ENCODE measurements around the gene SEPTIN11. TPM values are rescaled to one million over a fixed set of nuclear protein-coding genes. Genes with fewer than 3 reads are reported as not detected.

SEPTIN11 gene
- total RNA-seq, 1 donor from 2014 or later: 111 TPM

DNA sequence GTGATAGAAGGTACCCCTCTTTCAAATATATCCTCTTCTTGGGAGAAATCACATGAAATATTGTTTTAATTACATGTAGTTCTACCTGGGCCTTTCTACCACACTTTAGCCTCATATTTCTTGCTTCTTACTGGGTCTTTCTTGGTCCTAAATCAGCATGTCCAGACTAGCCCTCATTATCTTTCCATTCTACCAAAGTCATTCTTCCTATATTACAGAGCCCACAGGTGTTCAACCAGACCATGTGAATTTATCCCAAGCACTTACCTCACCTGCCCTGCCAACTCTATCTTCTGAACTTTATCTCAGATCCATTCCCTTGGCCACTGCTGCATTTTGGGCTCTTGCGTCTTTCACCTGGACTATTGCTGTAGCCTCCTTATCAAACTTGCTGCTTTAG, 39.8 kb upstream of the SEPTIN11 start:
- Histone ChIP-seq H3K27ac (no peak overlapping the region), H3K9me3 (no peaks in the 10 kb centered on the region), H3K4me1 (no peaks in the 10 kb centered on the region), H3K36me3 (no peaks in the 10 kb centered on the region), H3K27me3 (no peaks in the 10 kb centered on the region), H3K4me3 (no peak overlapping the region)
- intact Hi-C loops (cut with DNase I): no loop called here
- no peak for TF ChIP-seq POLR2AphosphoS5 (IDR thresholded peaks at IDR 0.05; ENCODE audit: insufficient read depth in 1 of 2, low read depth in 1 of 2)
- TF ChIP-seq POLR2A (IDR thresholded peaks at IDR 0.05): no peak
- TF ChIP-seq, protein P1, sequence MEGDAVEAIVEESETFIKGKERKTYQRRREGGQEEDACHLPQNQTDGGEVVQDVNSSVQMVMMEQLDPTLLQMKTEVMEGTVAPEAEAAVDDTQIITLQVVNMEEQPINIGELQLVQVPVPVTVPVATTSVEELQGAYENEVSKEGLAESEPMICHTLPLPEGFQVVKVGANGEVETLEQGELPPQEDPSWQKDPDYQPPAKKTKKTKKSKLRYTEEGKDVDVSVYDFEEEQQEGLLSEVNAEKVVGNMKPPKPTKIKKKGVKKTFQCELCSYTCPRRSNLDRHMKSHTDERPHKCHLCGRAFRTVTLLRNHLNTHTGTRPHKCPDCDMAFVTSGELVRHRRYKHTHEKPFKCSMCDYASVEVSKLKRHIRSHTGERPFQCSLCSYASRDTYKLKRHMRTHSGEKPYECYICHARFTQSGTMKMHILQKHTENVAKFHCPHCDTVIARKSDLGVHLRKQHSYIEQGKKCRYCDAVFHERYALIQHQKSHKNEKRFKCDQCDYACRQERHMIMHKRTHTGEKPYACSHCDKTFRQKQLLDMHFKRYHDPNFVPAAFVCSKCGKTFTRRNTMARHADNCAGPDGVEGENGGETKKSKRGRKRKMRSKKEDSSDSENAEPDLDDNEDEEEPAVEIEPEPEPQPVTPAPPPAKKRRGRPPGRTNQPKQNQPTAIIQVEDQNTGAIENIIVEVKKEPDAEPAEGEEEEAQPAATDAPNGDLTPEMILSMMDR (IDR thresholded peaks at IDR 0.05): no peak
- DNase-seq (ENCODE audit: extremely low spot score in 2 of 2): no peak

DNA sequence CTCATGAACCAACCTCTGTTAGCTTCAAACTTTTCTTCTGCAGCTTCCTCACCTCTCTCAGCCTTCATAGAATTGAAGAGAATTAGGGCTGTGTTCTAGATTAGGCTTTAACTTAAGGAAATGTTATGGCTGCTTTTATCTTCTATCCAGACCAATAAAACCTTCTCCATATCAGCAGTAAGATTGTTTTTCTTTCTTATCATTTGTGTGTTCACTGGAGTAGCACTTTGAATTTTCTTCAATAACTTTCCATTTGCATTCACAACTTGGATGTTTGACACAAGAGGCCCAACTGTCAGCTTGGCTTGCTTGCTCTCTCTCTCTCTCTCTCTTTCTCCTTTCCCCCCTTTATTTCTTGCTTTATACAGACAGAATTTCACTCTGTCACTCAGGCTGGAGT, 28.8 kb upstream of the SEPTIN11 start:
- Histone ChIP-seq H3K27me3 (no peaks in the 10 kb centered on the region), H3K4me3 (no peak overlapping the region), H3K36me3 (no peaks in the 10 kb centered on the region), H3K4me1 (no peaks in the 10 kb centered on the region), H3K9me3 (no peaks in the 10 kb centered on the region), H3K27ac (no peak overlapping the region)
- DNase-seq (ENCODE audit: extremely low spot score in 2 of 2): no peak
- intact Hi-C loops (cut with DNase I): no loop called here
- TF ChIP-seq, protein P1 (IDR thresholded peaks at IDR 0.05): no peak
- TF ChIP-seq POLR2AphosphoS5 (IDR thresholded peaks at IDR 0.05; ENCODE audit: insufficient read depth in 1 of 2, low read depth in 1 of 2) (no peak), POLR2A (IDR thresholded peaks at IDR 0.05) (no peak)

DNA sequence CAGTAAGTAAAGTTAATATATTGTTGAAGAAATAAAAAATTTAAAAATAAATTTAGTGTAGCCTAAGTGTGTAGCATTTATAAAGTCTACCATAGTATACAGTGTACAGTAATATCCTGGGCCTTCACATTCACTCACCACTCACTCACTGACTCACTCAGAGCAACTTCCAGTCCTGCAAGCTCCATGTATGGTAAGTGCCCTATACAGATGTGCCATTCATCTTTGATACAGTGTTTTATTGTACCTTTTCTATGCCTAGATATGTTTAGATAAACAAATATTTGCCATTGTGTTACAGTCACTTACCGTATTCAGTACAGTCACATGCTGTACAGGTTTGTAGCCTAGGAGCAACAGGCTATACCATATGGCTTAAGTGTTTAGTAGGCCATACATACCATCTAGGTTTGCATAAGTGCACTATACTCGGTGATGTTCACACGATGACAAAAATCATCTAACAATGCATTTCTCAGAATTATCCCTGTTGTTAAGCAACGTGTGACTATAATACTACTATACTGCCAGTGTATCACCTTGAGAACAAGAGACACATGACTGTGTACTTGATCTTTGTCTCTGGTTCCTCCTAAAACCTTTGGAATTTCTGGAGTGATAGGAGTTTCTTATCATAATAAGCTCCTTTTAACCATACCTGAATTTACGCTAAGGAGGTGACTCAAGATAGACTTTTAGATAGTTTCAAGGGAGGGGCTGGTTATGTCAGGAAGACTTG, 25.8 kb upstream of the SEPTIN11 start:
- intact Hi-C loops (cut with DNase I): no loop called here
- Histone ChIP-seq H3K27ac (no peak overlapping the region), H3K27me3 (no peaks in the 10 kb centered on the region), H3K9me3 (no peaks in the 10 kb centered on the region), H3K4me1 (no peaks in the 10 kb centered on the region), H3K4me3 (no peak overlapping the region), H3K36me3 (no peaks in the 10 kb centered on the region)
- DNase-seq (ENCODE audit: extremely low spot score in 2 of 2): no peak
- TF ChIP-seq POLR2A (IDR thresholded peaks at IDR 0.05) (no peak), POLR2AphosphoS5 (IDR thresholded peaks at IDR 0.05; ENCODE audit: insufficient read depth in 1 of 2, low read depth in 1 of 2) (no peak)
- TF ChIP-seq, protein P1 (IDR thresholded peaks at IDR 0.05): no peak

DNA sequence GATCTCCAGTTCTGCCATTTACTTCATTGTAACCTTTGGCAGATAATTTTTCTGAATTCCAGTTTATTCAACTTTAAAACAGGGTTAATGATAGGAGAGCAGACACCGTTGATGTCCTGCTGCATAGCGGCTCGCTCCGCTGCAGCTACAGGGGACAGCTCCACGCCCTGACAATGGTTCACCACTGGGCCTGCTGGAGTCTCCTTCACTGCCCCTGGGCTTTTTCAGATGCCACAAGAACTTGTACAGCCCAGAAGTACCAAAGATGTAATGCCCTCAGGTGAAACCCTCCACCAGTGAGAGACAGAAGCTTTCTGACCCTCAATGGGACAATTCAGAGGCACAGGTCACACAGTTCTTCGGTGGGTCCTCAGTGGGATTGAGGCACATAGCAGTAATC, 22.7 kb upstream of the SEPTIN11 start:
- Histone ChIP-seq H3K9me3 (no peaks in the 10 kb centered on the region), H3K4me3 (no peak overlapping the region), H3K27me3 (no peaks in the 10 kb centered on the region), H3K27ac (no peak overlapping the region), H3K4me1 (no peaks in the 10 kb centered on the region), H3K36me3 (no peaks in the 10 kb centered on the region)
- intact Hi-C loops (cut with DNase I): no loop called here
- no peak for DNase-seq (ENCODE audit: extremely low spot score in 2 of 2)
- TF ChIP-seq POLR2A (IDR thresholded peaks at IDR 0.05): no peak
- TF ChIP-seq POLR2AphosphoS5 (IDR thresholded peaks at IDR 0.05; ENCODE audit: insufficient read depth in 1 of 2, low read depth in 1 of 2): no peak
- TF ChIP-seq, protein P1 (IDR thresholded peaks at IDR 0.05): no peak

DNA sequence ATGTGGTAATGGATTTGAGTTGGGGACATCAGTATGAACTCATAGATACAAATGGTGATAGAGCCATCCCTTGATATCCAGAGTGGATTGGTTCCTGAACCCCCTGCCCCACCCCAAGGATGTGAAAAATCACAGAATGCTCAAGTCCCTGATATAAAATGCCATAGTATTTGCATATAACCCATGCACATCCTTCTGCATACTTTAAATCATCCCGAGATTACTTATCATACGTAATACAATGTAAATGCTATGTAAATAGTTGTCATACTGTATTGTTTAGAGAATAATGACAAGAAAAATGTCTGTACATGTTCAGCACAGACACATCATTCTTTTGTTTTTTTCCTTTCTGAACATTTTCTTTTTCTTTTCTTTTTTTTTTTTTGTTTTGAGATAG, 18.9 kb upstream of the SEPTIN11 start:
- Histone ChIP-seq H3K4me1 (no peaks in the 10 kb centered on the region), H3K36me3 (no peaks in the 10 kb centered on the region), H3K27me3 (no peaks in the 10 kb centered on the region), H3K9me3 (no peaks in the 10 kb centered on the region), H3K4me3 (no peak overlapping the region), H3K27ac (no peak overlapping the region)
- no peak for DNase-seq (ENCODE audit: extremely low spot score in 2 of 2)
- intact Hi-C loops (cut with DNase I): no loop called here
- TF ChIP-seq POLR2AphosphoS5 (IDR thresholded peaks at IDR 0.05; ENCODE audit: insufficient read depth in 1 of 2, low read depth in 1 of 2) (no peak), POLR2A (IDR thresholded peaks at IDR 0.05) (no peak)
- TF ChIP-seq, protein P1 (IDR thresholded peaks at IDR 0.05): no peak
